Measurements from ENCODE around the gene FAM234A. TPM values are rescaled to one million over a fixed set of nuclear protein-coding genes. Genes with fewer than 3 reads are reported as not detected.
A peak's percentile ranks its signal among the peaks of the same experiment; 100 is the strongest.

FAM234A gene
- total RNA-seq, 2 donors from 2014 or later: 20.8 to 21.2 TPM

DNA sequence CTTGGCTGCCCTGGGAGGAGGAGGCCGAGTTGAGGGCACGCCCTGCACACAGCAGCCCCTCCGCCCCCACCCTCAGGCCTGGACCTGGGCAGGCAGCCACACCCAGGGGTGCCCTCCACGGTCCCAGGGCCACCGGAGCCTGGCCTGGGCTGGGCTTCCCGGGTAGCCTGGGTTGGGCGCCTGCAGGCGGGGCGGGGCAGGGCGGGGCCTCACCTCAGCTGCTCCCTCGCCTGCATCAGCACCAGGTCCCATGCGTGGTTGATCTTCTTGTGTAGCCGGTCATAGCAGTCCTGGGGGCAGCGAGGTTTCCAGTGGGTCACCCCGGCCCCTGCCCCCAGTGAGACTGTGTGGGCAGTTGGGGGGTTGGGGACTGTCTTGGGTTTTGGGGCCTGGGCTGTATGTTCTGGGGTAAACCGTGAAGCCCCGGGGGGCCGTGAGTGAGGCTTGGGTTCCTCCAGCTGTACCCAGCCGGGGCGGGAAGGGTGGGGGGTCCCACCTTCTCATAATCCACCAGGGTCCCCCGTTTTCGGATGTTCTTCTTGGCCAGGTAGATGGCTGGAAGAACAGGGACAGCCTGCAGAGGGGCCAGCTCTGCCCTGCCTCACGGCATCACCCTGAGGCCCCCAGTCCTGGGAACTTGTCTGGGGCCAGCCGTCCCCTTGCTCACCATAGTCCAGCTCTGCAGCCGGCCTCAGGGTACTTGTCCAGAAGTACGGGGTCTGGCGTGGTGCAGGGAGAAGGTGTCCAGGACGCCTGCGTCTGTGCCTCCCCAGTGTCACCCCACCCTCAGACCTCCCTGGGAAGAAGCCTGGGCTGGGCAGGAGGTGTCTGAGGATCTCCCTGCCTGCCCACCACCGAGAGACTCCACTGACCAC lies 39.2 kb downstream of the FAM234A start:
- H3K9me3 ChIP-seq (ENCODE audit: control insufficient read depth, low read length, poor library complexity, severe bottlenecking): no peaks in the 10 kb centered on the region
- peaks cover 7% of the 10 kb centered on the region for H3K27me3 Mint-ChIP-seq
- no peak overlapping the region for H3K4me3 Mint-ChIP-seq
- H3K4me1 Mint-ChIP-seq: peaks cover 1% of the 10 kb centered on the region
- DNase-seq (no peak), ATAC-seq (no peak)
- H3K27ac Mint-ChIP-seq: no peak overlapping the region
- H3K36me3 Mint-ChIP-seq (ENCODE audit: low read depth): no peaks in the 10 kb centered on the region

DNA sequence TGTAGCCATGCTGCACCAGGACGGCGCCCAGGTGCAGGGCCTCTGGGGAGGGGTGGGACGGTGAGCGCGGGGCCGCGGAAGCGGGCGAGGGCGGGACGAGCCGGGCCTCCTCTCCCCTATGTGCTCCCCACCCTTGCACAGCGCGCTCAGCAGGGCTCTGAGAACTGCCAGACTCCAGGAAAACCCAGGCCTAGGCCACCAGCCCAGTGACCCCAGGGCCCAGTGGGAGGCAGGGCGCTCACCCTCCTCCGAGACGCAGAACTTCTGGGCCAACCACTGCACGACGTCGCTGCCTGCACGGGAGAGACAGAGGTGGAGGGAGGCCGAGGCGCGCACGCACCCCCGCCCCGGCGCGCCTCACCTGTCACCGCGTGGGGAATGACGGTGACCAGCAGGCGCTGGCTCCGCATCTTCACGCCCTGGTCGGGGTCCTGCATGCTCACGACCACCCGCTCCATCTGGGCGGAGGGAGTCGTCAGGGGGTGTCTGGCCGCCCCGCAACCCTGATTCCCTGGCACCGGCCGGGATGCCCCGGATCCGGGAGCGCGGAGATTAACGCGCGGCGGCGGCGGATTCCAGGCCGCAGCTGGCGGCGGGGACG lies 40.5 kb downstream of the FAM234A start:
- no peaks in the 10 kb centered on the region for H3K9me3 ChIP-seq (ENCODE audit: control insufficient read depth, low read length, poor library complexity, severe bottlenecking)
- Mint-ChIP-seq H3K27ac (no peak overlapping the region), H3K4me3 (peak overlapping the region; percentile 70), H3K27me3 (peaks cover 7% of the 10 kb centered on the region), H3K36me3 (ENCODE audit: low read depth) (no peaks in the 10 kb centered on the region), H3K4me1 (peaks cover 2% of the 10 kb centered on the region)
- ATAC-seq: peak; percentile 28
- no peak for DNase-seq

DNA sequence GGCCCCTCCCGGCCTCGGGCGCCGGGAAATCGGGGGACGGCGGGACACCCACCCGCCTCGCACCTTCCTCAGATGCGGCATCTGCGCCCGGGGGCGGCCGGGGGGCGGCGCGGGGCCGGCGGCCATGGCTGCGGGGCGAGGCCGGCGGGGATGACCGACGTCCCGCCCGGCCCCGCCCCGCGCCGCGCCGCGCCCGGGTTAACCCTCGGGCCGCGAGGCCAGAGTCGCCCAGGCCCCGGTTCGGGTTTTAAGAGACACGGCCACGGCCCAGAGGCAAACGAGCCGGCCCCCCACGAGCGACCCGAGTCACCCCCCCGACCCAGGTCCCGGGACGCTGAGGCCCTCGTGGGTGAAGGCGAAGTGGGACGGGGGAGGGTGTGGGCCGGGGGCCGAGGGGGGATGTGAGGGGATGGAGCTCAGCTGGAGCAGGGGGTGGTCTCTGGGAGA lies 41.2 kb downstream of the FAM234A start, which contains the start of gene RGS11:
TSS of gene RGS11 (minus strand) at position 159 of the 447 bp plus-strand sequence. CDS start at position 126, 33 bp downstream.
- H3K9me3 ChIP-seq (ENCODE audit: control insufficient read depth, low read length, poor library complexity, severe bottlenecking): no peaks in the 10 kb centered on the region
- no peak for DNase-seq
- peaks cover 2% of the 10 kb centered on the region for H3K4me1 Mint-ChIP-seq
- H3K27me3 Mint-ChIP-seq: peaks cover 7% of the 10 kb centered on the region
- peak within 1 kb of the TSS; percentile 82 for H3K4me3 Mint-ChIP-seq
- no peaks in the 10 kb centered on the region for H3K36me3 Mint-ChIP-seq (ENCODE audit: low read depth)
- H3K27ac Mint-ChIP-seq: peak within 1 kb of the TSS; percentile 24
- ATAC-seq: no peak

DNA sequence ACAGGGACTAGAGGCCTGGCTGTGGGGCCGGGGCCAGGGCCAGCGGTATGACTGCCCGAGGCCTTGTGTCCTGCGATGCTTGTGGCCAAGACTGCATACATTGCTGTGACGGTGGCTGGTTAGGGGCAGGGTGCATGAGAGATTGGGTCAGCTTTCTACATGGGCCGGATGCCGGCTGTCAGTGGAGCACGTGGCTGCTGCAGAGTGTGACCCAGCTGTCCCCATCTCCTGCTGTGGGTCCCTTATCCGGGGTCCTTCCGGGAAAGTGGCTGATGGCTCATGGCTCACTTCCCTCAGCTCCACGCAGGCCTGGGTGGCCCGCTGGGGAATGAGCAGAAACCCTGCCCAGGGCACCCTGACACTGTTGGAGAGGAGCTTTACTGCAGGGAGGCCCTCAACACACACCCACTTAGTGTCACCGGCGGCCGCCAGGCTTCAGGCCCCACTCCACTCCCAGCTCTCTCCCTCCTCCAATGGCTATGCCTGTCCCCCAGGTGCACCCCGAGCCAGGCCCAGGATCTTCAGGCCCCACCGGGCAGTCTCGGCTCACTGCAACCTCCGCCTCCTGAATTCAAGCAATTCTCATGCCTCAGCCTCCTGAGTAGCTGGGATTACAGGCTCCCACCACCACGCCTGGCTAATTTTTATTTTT lies 41.9 kb downstream of the FAM234A start:
- H3K4me3 Mint-ChIP-seq: peak overlapping the region; percentile 82
- no peaks in the 10 kb centered on the region for H3K36me3 Mint-ChIP-seq (ENCODE audit: low read depth)
- ATAC-seq (no peak), DNase-seq (no peak)
- no peaks in the 10 kb centered on the region for H3K9me3 ChIP-seq (ENCODE audit: control insufficient read depth, low read length, poor library complexity, severe bottlenecking)
- H3K4me1 Mint-ChIP-seq: peaks cover 5% of the 10 kb centered on the region
- peak overlapping the region; percentile 24 for H3K27ac Mint-ChIP-seq
- H3K27me3 Mint-ChIP-seq: peaks cover 7% of the 10 kb centered on the region

DNA sequence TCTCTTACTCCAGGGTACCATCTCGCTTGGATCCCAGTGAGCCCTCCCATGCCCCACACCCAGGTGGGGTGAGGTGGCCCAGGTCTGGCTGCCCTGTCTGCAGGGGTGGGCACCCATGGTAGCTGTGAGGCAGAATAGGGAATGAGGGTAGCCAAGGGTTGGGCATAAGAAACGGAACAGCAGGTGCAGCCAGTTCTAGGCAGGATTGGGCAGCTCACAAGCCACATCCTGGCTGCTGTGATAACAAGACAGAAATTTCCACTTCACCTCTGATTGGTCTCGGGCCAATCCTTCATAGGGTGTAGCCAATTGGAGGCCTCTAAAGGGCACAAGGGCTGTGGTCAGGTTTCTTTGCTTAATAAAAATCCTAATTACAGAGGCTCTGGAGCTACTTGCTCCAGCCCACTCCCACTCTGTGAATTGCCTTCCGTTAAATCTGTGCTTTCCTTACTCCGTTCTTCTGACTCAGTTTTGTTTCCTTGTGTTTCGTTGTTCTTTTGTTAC lies 44.3 kb downstream of the FAM234A start:
- Mint-ChIP-seq H3K4me3 (no peak overlapping the region), H3K36me3 (ENCODE audit: low read depth) (no peaks in the 10 kb centered on the region), H3K27ac (no peak overlapping the region), H3K4me1 (peaks cover 5% of the 10 kb centered on the region), H3K27me3 (peaks cover 7% of the 10 kb centered on the region)
- no peaks in the 10 kb centered on the region for H3K9me3 ChIP-seq (ENCODE audit: control insufficient read depth, low read length, poor library complexity, severe bottlenecking)
- ATAC-seq (peak; percentile 83), DNase-seq (no peak)

DNA sequence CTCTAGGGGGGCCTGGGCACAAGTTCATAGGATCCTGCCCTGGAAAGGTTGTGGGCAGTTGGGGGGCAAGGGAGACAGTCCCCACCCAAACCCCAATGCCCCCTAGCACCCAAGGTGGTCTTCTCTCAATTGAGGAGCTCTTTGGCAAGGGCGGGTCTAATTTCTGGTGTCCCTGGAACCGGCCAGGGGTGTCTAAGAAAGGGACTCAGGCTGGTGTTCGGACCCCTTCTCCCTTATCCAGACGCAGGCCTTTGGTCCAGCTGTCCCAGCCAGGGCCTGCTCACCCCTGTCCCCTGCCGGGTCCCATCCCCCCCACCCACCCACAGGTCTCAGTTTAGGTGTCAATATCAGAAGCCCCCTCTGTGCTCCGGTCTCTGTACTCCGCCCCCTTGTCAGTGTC lies 44.9 kb downstream of the FAM234A start:
- H3K4me1 Mint-ChIP-seq: peaks cover 5% of the 10 kb centered on the region
- no peaks in the 10 kb centered on the region for H3K36me3 Mint-ChIP-seq (ENCODE audit: low read depth)
- ATAC-seq (no peak), DNase-seq (no peak)
- H3K4me3 Mint-ChIP-seq: peak overlapping the region; percentile 47
- no peak overlapping the region for H3K27ac Mint-ChIP-seq
- no peaks in the 10 kb centered on the region for H3K9me3 ChIP-seq (ENCODE audit: control insufficient read depth, low read length, poor library complexity, severe bottlenecking)
- H3K27me3 Mint-ChIP-seq: peaks cover 7% of the 10 kb centered on the region

DNA sequence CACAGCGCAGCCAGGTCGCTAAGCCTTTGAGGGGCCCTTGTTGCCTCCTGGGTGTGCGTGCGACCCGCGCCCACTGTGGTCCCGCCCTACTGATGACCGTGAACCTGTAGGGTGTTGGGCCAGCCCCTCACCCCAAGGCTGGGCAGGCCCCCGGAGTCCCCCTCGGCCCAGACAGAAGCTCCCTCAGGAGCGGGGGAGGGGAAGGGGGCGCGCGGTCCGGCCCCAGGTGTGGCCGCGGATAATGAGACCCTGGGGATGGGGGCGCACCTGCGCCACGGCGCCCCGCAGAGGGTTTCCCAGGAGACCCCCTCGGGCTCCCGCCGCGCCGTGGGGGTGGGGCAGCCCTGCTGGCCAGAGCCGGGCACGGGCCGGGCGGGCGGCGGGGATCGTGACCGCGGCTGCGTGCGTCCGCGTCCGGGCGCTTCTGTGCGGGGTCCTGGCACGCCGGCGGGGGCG lies 45.4 kb downstream of the FAM234A start:
- no peaks in the 10 kb centered on the region for H3K9me3 ChIP-seq (ENCODE audit: control insufficient read depth, low read length, poor library complexity, severe bottlenecking)
- no peak for DNase-seq
- H3K36me3 Mint-ChIP-seq (ENCODE audit: low read depth): no peaks in the 10 kb centered on the region
- H3K27ac Mint-ChIP-seq: no peak overlapping the region
- no peak for ATAC-seq
- no peak overlapping the region for H3K4me3 Mint-ChIP-seq
- H3K27me3 Mint-ChIP-seq: peaks cover 7% of the 10 kb centered on the region
- peaks cover 5% of the 10 kb centered on the region for H3K4me1 Mint-ChIP-seq

DNA sequence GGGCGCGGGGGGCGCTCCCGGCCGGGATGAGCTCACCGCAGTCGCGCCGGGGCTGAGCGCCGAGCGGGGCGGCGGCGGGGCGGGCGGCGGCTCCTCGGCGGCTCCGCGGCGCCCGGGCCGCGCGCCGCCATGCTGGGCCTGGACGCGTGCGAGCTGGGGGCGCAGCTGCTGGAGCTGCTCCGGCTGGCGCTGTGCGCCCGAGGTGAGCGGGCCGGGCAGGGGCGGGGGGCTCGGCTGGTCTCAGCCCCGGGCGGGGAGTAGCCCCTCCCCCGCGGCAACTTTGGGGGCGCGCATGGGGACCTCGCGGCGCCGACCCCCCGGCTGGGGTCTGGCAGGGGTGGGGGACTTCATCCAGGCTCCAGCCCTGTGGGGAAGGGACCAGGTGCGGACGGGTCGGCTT lies 45.9 kb downstream of the FAM234A start, which contains the start of gene ARHGDIG:
TSS of gene ARHGDIG (plus strand) at position 40 of the 400 bp plus-strand sequence. CDS start at position 130, 90 bp downstream.
- Mint-ChIP-seq H3K4me3 (peak within 1 kb of the TSS; percentile 47), H3K4me1 (peaks cover 5% of the 10 kb centered on the region), H3K36me3 (ENCODE audit: low read depth) (no peaks in the 10 kb centered on the region), H3K27me3 (peaks cover 7% of the 10 kb centered on the region), H3K27ac (no peak within 1 kb of the TSS)
- ATAC-seq: no peak
- no peaks in the 10 kb centered on the region for H3K9me3 ChIP-seq (ENCODE audit: control insufficient read depth, low read length, poor library complexity, severe bottlenecking)
- no peak for DNase-seq

DNA sequence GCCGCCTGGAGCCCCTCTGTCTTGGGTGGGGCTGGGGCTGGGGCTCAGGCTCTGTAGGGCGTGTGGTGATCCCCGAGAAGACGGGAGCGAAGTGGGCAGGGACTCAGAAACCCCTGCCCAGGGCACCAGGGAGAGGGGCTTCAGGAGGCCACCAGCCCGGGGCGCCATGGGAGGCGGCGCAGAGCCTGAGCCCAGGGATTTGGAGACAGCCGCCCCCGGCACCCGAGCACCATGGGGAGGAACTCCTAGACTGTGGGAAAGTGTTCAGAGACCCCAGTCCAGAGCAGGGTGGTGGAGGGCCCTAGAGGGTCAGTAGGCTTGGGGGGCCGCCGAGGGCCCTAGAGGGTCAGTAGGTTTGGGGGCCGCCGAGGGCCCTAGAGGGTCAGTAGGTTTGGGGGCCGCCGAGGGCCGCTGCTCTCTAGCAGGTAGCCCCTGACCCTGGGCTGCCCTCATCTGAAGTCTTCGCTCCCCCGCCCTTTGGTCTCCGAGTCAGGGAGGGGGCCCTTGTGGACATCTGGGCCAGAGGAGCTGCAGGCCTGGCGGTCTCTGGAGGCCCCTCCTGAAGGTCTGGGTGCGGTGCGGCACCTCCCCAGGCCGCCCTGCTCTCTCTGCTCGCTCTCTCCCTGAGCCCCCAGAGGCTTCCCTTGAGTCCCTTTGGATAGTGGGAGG lies 46.5 kb downstream of the FAM234A start:
- ATAC-seq: no peak
- H3K4me3 Mint-ChIP-seq: peak overlapping the region; percentile 33
- peaks cover 5% of the 10 kb centered on the region for H3K4me1 Mint-ChIP-seq
- peaks cover 7% of the 10 kb centered on the region for H3K27me3 Mint-ChIP-seq
- no peak for DNase-seq
- H3K27ac Mint-ChIP-seq: no peak overlapping the region
- no peaks in the 10 kb centered on the region for H3K9me3 ChIP-seq (ENCODE audit: control insufficient read depth, low read length, poor library complexity, severe bottlenecking)
- H3K36me3 Mint-ChIP-seq (ENCODE audit: low read depth): no peaks in the 10 kb centered on the region

DNA sequence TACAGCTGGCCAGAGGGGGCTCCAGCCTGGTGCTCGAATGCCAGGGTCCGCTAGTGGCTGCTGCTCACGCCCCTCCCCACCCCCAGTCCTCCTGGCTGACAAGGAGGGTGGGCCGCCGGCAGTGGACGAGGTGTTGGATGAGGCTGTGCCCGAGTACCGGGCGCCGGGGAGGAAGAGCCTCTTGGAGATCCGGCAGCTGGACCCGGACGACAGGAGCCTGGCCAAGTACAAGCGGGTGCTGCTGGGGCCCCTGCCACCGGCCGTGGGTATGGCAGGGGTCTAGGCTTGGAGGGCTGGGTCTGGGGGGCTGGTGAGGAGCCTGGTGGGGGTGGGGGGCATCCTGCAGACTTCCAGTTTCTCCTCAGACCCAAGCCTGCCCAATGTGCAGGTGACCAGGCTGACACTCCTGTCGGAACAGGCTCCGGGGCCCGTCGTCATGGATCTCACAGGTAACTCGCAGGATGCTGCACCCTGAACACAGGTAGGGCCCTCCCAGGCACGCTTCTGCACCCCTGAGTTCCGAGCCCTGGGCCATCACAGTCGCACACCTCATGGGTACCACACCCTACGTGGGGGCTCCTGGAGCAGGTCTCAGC lies 47.1 kb downstream of the FAM234A start:
- DNase-seq (no peak), ATAC-seq (no peak)
- peaks cover 5% of the 10 kb centered on the region for H3K4me1 Mint-ChIP-seq
- no peak overlapping the region for H3K27ac Mint-ChIP-seq
- peaks cover 2% of the 10 kb centered on the region for H3K36me3 Mint-ChIP-seq (ENCODE audit: low read depth)
- H3K27me3 Mint-ChIP-seq: peaks cover 6% of the 10 kb centered on the region
- no peak overlapping the region for H3K4me3 Mint-ChIP-seq
- H3K9me3 ChIP-seq (ENCODE audit: control insufficient read depth, low read length, poor library complexity, severe bottlenecking): no peaks in the 10 kb centered on the region

DNA sequence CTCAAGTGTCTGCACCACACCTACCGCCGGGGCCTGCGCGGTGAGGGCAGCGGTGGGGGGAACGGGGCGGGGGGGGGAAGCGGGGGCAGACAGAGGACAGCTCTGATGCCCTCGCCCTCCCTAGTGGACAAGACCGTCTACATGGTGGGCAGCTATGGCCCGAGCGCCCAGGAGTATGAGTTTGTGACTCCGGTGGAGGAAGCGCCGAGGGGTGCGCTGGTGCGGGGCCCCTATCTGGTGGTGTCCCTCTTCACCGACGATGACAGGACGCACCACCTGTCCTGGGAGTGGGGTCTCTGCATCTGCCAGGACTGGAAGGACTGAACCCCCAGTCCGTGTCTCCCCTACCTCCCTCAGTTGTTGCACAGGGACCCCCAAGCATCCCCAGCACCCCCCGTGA lies 47.9 kb downstream of the FAM234A start:
- ATAC-seq (no peak), DNase-seq (no peak)
- Mint-ChIP-seq H3K36me3 (ENCODE audit: low read depth) (peaks cover 2% of the 10 kb centered on the region), H3K27me3 (no peaks in the 10 kb centered on the region), H3K4me3 (no peak overlapping the region), H3K4me1 (peaks cover 5% of the 10 kb centered on the region), H3K27ac (no peak overlapping the region)
- no peaks in the 10 kb centered on the region for H3K9me3 ChIP-seq (ENCODE audit: control insufficient read depth, low read length, poor library complexity, severe bottlenecking)

DNA sequence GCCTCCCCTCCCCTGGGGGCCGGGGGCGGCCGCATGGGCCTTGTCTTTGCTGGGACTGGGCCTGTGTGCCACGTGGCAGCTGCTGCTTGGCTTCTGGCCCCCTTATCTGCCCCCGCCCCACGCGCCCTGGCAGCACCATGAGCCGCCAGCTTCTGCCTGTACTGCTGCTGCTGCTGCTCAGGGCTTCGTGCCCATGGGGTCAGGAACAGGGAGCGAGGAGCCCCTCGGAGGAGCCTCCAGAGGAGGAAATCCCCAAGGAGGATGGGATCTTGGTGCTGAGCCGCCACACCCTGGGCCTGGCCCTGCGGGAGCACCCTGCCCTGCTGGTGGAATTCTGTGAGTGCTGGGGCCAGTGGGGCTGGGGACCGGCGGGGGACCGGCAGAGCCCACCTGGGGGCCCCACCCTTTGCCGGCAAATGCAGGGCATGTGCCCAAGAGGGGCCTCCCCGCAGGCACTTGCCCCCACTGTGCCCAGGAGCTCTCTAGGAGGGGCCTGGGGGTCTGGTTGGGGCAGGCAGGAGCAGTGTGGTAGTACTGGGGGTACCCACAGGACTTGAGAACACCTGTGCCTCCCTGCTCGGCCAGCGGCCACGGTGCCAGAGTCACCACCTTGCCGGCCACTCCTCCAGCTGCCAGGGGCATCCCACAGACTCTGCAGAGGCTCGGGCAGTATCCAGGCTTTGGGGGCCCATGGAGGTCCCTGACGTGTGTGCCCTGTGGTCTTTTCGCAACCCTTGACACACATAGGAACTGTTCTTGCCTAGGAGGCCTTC lies 48.6 kb downstream of the FAM234A start, which contains the start of gene PDIA2:
TSS of gene PDIA2 (plus strand) at position 132 of the 773 bp plus-strand sequence. CDS start at position 138, 6 bp downstream.
- Mint-ChIP-seq H3K4me1 (peaks cover 5% of the 10 kb centered on the region), H3K27ac (no peak within 1 kb of the TSS), H3K27me3 (no peaks in the 10 kb centered on the region), H3K36me3 (ENCODE audit: low read depth) (peaks cover 2% of the 10 kb centered on the region), H3K4me3 (no peak within 1 kb of the TSS)
- H3K9me3 ChIP-seq (ENCODE audit: control insufficient read depth, low read length, poor library complexity, severe bottlenecking): no peaks in the 10 kb centered on the region
- ATAC-seq: no peak
- DNase-seq: no peak

Data from T-helper 17 cell (primary cell).